ENCODE results near the gene LDHAL6A.

GRCh38 chr11:18492888-18493287 lies 37.2 kb downstream of the LDHAL6A start:
- TF ChIP-seq CTCF (IDR thresholded peaks at IDR 0.05; ENCODE audit: insufficient read depth, low read depth, low read length) (no peak), EZH2 (IDR thresholded peaks at IDR 0.05; ENCODE audit: insufficient read depth, low read length) (no peak)
